Body of pancreas (tissue), 4 donors: ENCODE results near the gene TADA1. TPM values are rescaled to one million over a fixed set of nuclear protein-coding genes. Genes with fewer than 3 reads are reported as not detected.

Source experiments
- ATAC-seq: fragments of 150-250 bp; one replicate; pipeline ENCODE4 v1.9.1; 2016
- DNase-seq, 4 donors: peaks; one replicate each; pipeline ENCODE4 v3.0.0-alpha.2; 2019
- H3K27ac ChIP-seq, 4 donors: fragments of 200-600 bp; sonication (generic); 1 replicate in 3 of 4; 2 replicates in 1 of 4; pipeline versions ENCODE4 v1.5.1 to v1.6.1; 2016 to 2019; ENCODE audit warnings: mild to moderate bottlenecking in 1 of 4, mixed read lengths in 1 of 4, moderate library complexity in 1 of 4
- H3K27me3 ChIP-seq, 2 donors: fragments of 200-600 bp; sonication (generic); one replicate each; pipeline ENCODE4 v1.6.0; 2016; ENCODE audit warnings: mild to moderate bottlenecking in 1 of 2
- H3K36me3 ChIP-seq, 2 donors: fragments of 200-600 bp; sonication (generic); replicated peaks in 1 of 2; 2 replicates each; pipeline ENCODE4 v1.5.1; 2016; ENCODE audit warnings: low read depth in 2 of 2; ENCODE audit not compliant: insufficient read depth in 1 of 2
- H3K4me1 ChIP-seq: fragments of 200-600 bp; sonication (generic); one replicate; pipeline ENCODE4 v1.6.0; 2016
- H3K4me3 ChIP-seq, 2 donors: fragments of 200-600 bp; sonication (generic); 1 replicate in 1 of 2; 2 replicates in 1 of 2; pipeline ENCODE4 v1.5.1; 2016 to 2019
- H3K9me3 ChIP-seq, 3 donors: fragments of 200-600 bp; sonication (generic); 1 replicate in 2 of 3; 2 replicates in 1 of 3; pipeline ENCODE4 v1.5.1; 2016
- CTCF ChIP-seq, 7 experiments: fragments of 450-650 bp in 4 of 7; fragments of 200-600 bp in 3 of 7; sonication (generic) in 3 of 7; IDR thresholded peaks; one replicate each; pipeline ENCODE4 v1.5.1; 2016 to 2019; ENCODE audit warnings: antibody characterized with exemption in 7 of 7
- POLR2A ChIP-seq, 3 donors: fragments of 450-650 bp; IDR thresholded peaks; one replicate each; pipeline ENCODE4 v1.6.1; 2016; ENCODE audit warnings: antibody characterized with exemption in 3 of 3, mild to moderate bottlenecking in 2 of 3
- WGBS, 2 donors: methylation state at CpG; one replicate each; pipeline ENCODE4 v1.1.5; 2017; 5-methylcytosine and 5-hydroxymethylcytosine counted together
- intact Hi-C: fragments of 100-400 bp; cut with DNase I; formaldehyde crosslinking; loops from one replicate; pipeline ENCODE4 v1.15.1; 2023
- total RNA-seq, 2 donors: library from RNA; depleted of rRNA; stranded (reverse); fragments of >200 nt; gene quantifications; one replicate each; pipeline ENCODE4 v1.1.0, GENCODE V29; 2016

TADA1 gene
- total RNA-seq, 2 donors from 2014 or later, result 0.99 to 4.9 TPM

- Histone ChIP-seq H3K27me3 (no peaks in the 10 kb centered on the region), H3K9me3 (no peaks in the 10 kb centered on the region), H3K4me1 (no peaks in the 10 kb centered on the region), H3K27ac (no peak overlapping the region), H3K36me3 (no peaks in the 10 kb centered on the region), H3K4me3 (no peak overlapping the region)
- no peak for DNase-seq
- WGBS, 2 donors, result 72 to 83% methylated on average over 4 of the region's 4 CpGs
- no peak for ATAC-seq
- intact Hi-C loops, result loop anchor here (5.0 kb wide), 1 partner anchor 150 kb away; no protein-coding TSS in a partner anchor
- TF ChIP-seq CTCF (IDR thresholded peaks at IDR 0.05) (no peak), POLR2A (IDR thresholded peaks at IDR 0.05) (no peak)
These were observed 31.0 kb upstream of the TADA1 start for GRCh38 chr1:166907051-166907450.

- DNase-seq, result no peak
- WGBS, 2 donors, result 47 to 67% methylated on average over 3 of the region's 3 CpGs
These were observed 30.6 kb upstream of the TADA1 start for GRCh38 chr1:166906647-166907046.

DNA sequence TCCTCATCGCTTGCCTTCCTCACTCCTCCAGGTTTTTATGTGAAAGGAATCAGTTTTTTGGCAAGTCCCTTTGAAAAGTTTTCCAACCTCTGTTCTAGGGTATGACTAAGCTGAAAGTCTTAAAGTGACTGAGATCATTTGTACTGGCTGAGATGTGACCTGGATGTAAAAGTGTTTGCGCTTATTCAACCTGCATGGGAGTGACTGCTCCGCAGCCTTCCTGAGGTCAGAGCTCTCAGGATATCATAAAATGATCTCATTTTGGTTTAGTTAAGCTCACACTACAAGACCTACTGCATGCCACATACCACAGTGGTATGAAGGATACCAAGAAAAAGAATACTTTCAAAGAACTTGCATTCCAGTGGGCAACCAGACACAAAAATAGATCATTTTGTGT, 29.8 kb upstream of the TADA1 start:
- H3K9me3 ChIP-seq, result no peaks in the 10 kb centered on the region
- intact Hi-C loops, result loop anchor here (5.0 kb wide), 1 partner anchor 151 kb away; no protein-coding TSS in a partner anchor
- no peak overlapping the region for H3K27ac ChIP-seq
- H3K4me3 ChIP-seq, result no peak overlapping the region
- ATAC-seq (no peak), DNase-seq (no peak)
- H3K36me3 ChIP-seq, result no peaks in the 10 kb centered on the region
- WGBS, 2 donors, result 84 to 87% methylated on average over 3 of the region's 3 CpGs
- H3K4me1 ChIP-seq, result no peaks in the 10 kb centered on the region
- TF ChIP-seq POLR2A (IDR thresholded peaks at IDR 0.05) (no peak), CTCF (IDR thresholded peaks at IDR 0.05) (no peak)
- no peaks in the 10 kb centered on the region for H3K27me3 ChIP-seq

More at GRCh38 chr1:166906647-166907046, 30.6 kb upstream of the TADA1 start:
- H3K4me3 ChIP-seq, result no peak overlapping the region
- no peak for TF ChIP-seq POLR2A (IDR thresholded peaks at IDR 0.05)
- no peak for TF ChIP-seq CTCF (IDR thresholded peaks at IDR 0.05)
- H3K27ac ChIP-seq, result no peak overlapping the region
- ATAC-seq, result no peak
- H3K4me1 ChIP-seq, result no peaks in the 10 kb centered on the region
- no peaks in the 10 kb centered on the region for H3K9me3 ChIP-seq
- no peaks in the 10 kb centered on the region for H3K27me3 ChIP-seq
- intact Hi-C loops, result loop anchor here (5.0 kb wide), 1 partner anchor 151 kb away; no protein-coding TSS in a partner anchor
- no peaks in the 10 kb centered on the region for H3K36me3 ChIP-seq

GRCh38 chr1:166905136-166905535, 29.1 kb upstream of the TADA1 start:
- no peaks in the 10 kb centered on the region for H3K36me3 ChIP-seq
- DNase-seq (no peak), ATAC-seq (no peak)
- H3K9me3 ChIP-seq, result no peaks in the 10 kb centered on the region
- no peaks in the 10 kb centered on the region for H3K27me3 ChIP-seq
- TF ChIP-seq POLR2A (IDR thresholded peaks at IDR 0.05) (no peak), CTCF (IDR thresholded peaks at IDR 0.05) (no peak)
- no peaks in the 10 kb centered on the region for H3K4me1 ChIP-seq
- intact Hi-C loops, result loop anchor here (5.0 kb wide), 1 partner anchor 152 kb away; no protein-coding TSS in a partner anchor
- no peak overlapping the region for H3K4me3 ChIP-seq
- 39 to 43% methylated on average over 2 of the region's 2 CpGs for WGBS, 2 donors
- H3K27ac ChIP-seq, result no peak overlapping the region

GRCh38 chr1:166903232-166903631, 27.2 kb upstream of the TADA1 start:
- H3K4me3 ChIP-seq, result no peak overlapping the region
- no peak for DNase-seq
- whole genome bisulfite sequencing, 2 donors, result 47 to 53% methylated on average over 1 of the region's 1 CpG
- no peaks in the 10 kb centered on the region for H3K36me3 ChIP-seq
- H3K27ac ChIP-seq, result no peak overlapping the region
- no peaks in the 10 kb centered on the region for H3K4me1 ChIP-seq
- no peaks in the 10 kb centered on the region for H3K9me3 ChIP-seq
- no peak for ATAC-seq
- no peak for TF ChIP-seq CTCF (IDR thresholded peaks at IDR 0.05)
- TF ChIP-seq POLR2A (IDR thresholded peaks at IDR 0.05), result no peak
- intact Hi-C loops, result no loop called here
- H3K27me3 ChIP-seq, result no peaks in the 10 kb centered on the region
